NCI-H526 treated with DMSO at 0.1 percent for 48 hours (cell line): ENCODE measurements around the gene METTL15.
"Not testable (repeated sequence)": the region's sequence is repeated elsewhere in the genome, so short reads cannot be mapped to it uniquely, and the experiment has no call there.

ENCODE experiments used
- DNase-seq: peaks from one replicate; lab custom pipeline; 2025; lab: John Stamatoyannopoulos, UW

Gene METTL15

DNA sequence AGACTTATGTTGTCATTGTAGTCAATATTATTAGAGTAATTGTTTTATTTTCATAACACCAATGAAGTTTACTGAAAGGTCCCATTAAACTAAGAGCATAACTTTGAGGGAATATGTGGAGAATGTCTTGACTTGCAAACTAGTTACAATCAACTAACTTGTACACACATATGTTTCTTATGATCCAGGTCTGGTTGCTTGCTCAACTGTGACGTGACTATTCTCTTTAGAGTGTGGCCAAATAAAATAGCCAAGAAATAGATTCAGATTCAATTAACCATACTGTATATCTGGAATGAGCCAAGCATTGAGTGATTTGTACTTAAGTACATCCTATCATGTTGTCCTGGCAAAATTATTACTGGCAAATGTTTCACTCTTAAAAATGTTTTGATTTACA, 101.7 kb downstream of the METTL15 start:
- DNase-seq, result no peak

DNA sequence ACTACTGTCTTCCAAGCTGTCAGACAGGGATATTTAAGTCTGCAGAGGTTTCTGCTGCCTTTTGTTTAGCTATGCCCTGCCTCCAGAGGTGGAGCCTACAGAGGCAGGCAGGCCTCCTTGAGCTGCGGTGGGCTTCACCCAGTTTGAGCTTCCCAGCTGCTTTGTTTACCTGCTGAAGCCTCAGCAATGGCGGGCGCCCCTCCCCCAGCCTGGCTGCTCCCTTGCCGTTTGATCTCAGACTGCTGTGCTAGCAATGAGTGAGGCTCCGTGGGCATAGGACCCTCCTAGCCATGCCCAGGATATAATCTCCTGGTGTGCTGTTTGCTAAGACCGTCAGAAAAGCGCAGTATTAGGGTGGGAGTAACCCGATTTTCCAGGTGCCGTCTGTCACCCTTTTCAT, 113.9 kb downstream of the METTL15 start:
- not testable (repeated sequence) for DNase-seq

DNA sequence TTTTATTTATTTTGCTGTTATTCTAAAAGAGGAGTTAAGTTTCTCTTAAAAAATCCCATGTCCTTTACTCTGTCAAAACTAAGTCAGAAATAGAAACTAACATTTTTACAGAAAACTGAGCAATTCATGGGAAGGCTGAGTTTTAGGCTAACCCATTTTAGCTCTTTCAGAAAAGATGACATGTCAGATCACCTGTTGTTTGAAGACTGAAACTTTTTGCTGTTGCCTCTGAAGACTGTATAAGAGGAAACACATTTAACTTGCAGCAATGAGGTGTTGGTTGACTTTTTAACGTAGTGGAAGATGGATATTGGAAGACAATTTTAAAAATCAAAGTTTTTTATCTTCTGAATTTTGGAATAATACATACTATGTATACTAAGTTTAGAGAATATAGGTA, 115.4 kb downstream of the METTL15 start:
- no peak for DNase-seq

DNA sequence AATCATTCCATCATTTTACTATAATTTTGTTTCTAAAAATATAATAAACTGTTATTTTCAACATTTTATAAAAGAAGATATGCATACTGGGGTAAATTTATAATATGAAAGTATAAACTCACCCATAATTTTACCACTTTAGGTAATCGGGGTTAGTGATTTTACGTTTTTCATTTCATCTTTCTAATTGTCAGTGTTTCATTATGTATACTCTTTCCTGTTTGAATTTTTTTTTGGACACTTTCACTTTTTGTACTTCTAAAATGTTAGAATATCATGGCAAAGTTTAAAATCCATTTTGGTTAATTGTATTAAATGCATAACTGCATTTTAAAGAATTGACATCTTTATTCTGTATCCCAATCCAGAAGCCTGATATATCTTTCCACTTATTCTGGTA, 115.8 kb downstream of the METTL15 start:
- DNase-seq, result no peak

DNA sequence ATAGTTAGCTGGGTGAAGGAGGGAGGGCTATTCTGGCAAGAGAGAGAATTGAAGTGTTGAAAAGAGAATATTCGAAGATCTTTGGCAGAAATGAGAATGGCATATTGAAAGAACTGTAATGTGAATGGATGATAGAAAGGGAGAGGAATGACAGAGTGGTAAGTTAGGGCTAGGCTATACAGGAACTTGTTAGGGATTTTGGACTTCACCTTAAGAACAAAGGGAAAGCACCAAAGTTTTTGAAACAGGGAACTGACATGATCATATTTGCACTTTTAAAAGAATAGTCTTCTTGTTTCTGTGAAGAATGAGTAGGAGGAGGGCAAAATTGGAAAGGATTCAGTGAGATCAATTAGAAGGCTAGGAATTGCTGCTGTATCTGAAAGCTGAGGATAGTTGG, 119.3 kb downstream of the METTL15 start:
- DNase-seq, result no peak

GRCh38 chr11:28228196-28228895, 120.2 kb downstream of the METTL15 start:
- no peak for DNase-seq

GRCh38 chr11:28231475-28231874, 123.3 kb downstream of the METTL15 start:
- DNase-seq, result no peak

GRCh38 chr11:28232649-28233048, 124.5 kb downstream of the METTL15 start:
- DNase-seq, result no peak

GRCh38 chr11:28241760-28242159, 133.6 kb downstream of the METTL15 start:
- no peak for DNase-seq

- no peak for DNase-seq
These were observed 134.4 kb downstream of the METTL15 start for GRCh38 chr11:28242596-28242995.

DNA sequence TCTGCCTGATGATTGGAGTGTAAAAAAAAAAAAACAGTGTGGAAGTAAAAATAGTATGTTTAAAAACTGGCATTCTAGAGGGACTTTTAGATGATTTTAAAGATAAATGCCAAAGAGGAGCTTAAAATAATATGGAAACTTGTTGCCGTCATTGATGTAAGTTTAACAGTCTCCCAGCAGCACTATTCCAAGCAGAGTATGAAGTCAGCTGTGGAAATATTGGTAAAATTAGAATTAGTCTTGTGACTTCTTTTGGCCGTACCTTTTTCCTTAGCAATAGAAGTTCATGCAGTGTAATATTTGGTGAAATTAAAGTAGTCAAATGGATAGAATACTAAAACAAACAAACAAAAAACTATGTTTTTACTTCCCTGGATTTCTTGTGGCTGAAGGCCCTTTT, 134.9 kb downstream of the METTL15 start:
- DNase-seq, result no peak

DNA sequence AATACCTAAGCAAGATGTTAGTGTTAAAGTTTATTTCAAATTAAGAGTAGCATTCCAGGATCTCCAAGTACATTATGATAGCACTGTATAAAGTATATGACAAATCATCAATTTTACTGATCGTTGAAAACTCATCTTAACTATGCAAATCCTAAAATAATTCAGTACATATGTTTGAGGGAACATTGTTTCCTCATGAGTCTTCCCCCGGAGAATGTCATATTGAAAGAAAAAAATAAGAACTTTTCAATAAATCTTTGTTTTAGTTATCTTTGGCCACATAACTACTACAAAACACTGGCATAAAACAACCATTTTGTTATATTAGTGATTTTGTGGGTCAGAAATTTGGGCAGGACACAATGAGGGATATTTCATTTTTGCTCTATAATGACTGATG, 135.4 kb downstream of the METTL15 start:
- no peak for DNase-seq

GRCh38 chr11:28245131-28245530, 136.9 kb downstream of the METTL15 start:
- DNase-seq, result no peak

- DNase-seq, result no peak
These were observed 142.0 kb downstream of the METTL15 start for GRCh38 chr11:28250192-28250591.

- no peak for DNase-seq
These were observed 143.1 kb downstream of the METTL15 start for GRCh38 chr11:28251257-28251656.

DNA sequence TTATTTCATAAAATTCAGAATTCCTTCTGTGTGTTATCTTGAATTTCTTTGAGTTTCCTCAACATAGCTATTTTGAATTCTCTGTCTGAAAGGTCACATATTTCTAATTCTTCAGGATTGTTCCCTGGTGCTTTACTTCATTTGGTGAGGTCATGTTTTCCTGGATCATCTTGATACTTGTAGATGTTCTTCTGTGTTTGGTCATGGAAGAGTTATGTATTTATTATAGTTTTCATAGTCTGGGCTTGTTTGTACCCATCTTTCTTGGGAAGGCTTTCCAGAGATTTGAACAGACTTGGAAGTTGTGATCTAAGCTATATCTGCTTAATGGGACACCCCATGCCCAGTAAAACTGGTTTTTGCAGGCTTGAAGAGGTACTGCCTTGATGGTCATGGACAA, 149.6 kb downstream of the METTL15 start:
- DNase-seq, result no peak

- DNase-seq, result no peak
These were observed 151.1 kb downstream of the METTL15 start for GRCh38 chr11:28259177-28259843.

DNA sequence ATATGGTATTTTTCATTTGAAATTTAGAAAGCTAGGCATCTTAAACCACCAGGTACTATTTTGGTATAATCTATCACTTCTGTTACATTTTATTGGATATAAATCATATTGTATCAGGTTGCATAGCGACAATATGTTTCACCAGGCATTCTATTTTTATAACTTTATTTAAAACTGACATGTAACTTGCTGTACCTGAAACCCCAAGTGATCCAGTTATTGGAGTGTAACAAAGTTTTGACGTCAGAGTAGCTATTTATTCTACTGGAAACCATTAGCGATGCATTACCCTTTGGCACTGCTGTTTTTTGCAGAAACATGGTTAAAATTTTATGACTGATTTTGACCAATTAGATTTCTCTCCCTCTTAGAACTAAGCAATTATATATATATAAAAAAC, 160.7 kb downstream of the METTL15 start:
- DNase-seq, result no peak

DNA sequence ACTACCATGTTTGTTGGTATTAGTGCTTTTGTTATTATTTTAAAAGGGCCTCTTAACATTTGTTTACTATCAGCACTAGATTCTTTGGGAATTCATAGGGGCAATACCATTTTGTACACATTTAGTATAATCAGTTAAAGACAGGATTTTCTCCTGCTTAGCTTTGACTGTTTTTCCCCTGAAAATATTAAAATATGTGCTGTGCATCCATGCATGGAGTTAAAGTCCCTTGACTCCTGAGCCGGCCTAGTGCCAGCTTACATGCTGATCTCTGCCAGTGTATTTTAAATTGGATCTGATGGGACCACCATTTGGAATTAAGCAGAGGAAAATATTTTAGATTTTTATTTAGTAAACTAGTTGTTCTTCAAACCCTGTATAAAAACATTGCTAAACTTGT, 161.4 kb downstream of the METTL15 start:
- no peak for DNase-seq

DNA sequence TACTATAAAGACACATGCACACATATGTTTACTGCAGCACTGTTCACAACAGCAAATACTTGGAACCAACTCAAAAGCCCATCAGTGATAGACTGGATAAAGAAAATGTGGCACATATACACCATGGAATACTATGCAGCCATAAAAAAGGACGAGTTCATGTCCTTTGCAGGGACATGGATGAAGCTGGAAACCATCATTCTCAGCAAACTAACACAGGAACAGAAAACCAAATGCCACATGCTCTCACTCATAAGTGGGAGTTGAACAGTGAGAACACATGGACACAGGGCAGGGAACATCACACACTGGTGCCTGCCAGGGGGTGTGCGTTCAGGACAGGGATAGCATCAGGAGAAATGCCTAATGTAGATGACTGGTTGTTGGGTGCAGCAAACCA, 164.1 kb downstream of the METTL15 start:
- DNase-seq, result not testable (repeated sequence)

- no peak for DNase-seq
These were observed 166.0 kb downstream of the METTL15 start for GRCh38 chr11:28274216-28274615.

- no peak for DNase-seq
These were observed 176.0 kb downstream of the METTL15 start for GRCh38 chr11:28284196-28284595.

DNA sequence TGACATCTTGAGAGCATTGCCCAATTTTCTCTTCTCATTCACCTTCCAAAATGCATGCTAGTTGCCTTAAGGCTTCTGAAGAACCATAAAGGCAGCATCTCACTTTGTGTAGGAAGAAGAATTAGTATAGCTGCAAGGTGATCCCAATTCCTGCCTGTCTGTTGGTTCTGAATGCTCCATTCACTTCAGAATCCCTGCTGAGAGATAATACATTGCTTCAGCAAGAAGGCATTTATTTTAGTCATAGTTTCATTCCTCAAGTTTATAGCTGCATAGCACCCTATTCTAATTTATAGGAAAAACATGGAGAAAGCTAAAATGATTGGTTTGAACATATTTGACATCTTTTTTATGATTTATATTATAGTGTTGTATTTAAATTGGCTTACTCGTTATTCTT, 181.3 kb downstream of the METTL15 start:
- DNase-seq, result no peak

DNA sequence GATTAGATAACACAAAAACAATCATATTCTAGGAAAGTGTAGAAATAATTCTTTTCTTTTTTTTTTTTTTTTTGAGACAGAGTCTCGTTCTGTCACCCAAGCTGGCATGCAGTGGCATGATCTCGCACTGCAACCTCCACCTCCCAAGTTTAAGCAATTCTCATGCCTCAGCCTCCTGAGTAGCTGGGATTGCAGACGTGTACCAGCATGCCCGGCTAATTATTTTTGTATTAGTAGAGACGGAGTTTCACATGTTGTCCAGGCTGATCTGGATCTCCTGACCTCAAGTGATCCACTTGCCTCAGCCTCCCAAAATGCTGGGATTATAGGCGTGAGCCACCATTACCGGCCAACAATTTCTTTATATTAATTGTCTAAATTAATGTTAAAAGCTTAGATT, 182.8 kb downstream of the METTL15 start:
- DNase-seq, result not testable (repeated sequence)
